Measurements from ENCODE around the gene PAX6. TPM values are rescaled to one million over a fixed set of nuclear protein-coding genes. Genes with fewer than 3 reads are reported as not detected.

The PAX6 gene
- total RNA-seq, 1 donor from 2014 or later, result 30.7 TPM

DNA sequence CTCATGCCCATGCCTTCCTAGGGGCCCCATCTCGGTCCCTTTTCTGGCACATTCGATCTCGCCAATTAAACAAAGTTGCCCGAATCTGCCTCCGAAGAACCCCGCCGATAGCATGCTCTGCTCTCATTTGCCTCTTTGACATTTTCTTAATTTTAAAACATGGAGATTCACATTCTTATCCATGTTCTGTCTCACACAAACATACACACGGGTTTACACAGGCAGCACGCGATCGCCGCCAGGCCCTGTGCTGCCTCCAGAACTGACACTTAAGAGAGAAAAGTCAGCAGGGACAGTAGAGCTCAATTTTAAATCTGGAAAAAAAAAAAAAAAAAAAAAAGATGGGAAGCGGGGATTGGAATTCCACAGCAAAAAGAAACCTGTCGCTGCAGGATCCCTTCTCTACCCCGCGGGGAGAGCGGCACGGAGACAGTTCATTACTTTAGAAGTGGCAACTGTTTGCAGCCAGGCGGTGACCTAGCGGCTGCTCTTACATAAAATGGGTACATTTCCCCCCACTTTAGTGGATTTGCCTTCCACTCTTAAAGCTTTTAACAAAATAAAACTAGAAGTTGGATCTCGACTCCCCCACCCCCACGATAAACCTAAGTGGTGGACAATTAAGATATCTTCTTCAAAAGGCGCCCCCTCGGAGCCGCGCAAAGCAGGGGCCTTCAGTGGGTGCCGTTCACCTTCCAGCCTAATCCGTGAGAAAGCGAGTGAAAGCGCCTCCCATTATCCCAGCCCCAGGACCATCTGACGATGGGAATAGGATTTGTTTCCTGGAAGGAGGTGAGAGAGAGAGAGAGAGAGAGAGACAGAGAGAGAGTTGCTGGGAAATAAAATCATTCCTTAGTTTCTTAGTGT, 13.7 kb downstream of the PAX6 start:
- H3K27me3 Mint-ChIP-seq (ENCODE audit: unreplicated experiment), result peaks cover 30% of the 10 kb centered on the region
- DNase-seq, result peak; percentile 19
- TF ChIP-seq, protein P1, sequence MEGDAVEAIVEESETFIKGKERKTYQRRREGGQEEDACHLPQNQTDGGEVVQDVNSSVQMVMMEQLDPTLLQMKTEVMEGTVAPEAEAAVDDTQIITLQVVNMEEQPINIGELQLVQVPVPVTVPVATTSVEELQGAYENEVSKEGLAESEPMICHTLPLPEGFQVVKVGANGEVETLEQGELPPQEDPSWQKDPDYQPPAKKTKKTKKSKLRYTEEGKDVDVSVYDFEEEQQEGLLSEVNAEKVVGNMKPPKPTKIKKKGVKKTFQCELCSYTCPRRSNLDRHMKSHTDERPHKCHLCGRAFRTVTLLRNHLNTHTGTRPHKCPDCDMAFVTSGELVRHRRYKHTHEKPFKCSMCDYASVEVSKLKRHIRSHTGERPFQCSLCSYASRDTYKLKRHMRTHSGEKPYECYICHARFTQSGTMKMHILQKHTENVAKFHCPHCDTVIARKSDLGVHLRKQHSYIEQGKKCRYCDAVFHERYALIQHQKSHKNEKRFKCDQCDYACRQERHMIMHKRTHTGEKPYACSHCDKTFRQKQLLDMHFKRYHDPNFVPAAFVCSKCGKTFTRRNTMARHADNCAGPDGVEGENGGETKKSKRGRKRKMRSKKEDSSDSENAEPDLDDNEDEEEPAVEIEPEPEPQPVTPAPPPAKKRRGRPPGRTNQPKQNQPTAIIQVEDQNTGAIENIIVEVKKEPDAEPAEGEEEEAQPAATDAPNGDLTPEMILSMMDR (IDR thresholded peaks at IDR 0.05; ENCODE audit: partially characterized antibody, unreplicated experiment), result no peak
- peaks cover 25% of the 10 kb centered on the region for H3K4me1 Mint-ChIP-seq (ENCODE audit: low read depth, unreplicated experiment)
- H3K36me3 Mint-ChIP-seq (ENCODE audit: unreplicated experiment), result no peaks in the 10 kb centered on the region
- H3K9me3 Mint-ChIP-seq (ENCODE audit: unreplicated experiment), result peaks cover 2% of the 10 kb centered on the region
- H3K4me3 Mint-ChIP-seq (ENCODE audit: unreplicated experiment), result peak overlapping the region; percentile 76
- H3K27ac Mint-ChIP-seq (ENCODE audit: unreplicated experiment), result peak overlapping the region; percentile 31

DNA sequence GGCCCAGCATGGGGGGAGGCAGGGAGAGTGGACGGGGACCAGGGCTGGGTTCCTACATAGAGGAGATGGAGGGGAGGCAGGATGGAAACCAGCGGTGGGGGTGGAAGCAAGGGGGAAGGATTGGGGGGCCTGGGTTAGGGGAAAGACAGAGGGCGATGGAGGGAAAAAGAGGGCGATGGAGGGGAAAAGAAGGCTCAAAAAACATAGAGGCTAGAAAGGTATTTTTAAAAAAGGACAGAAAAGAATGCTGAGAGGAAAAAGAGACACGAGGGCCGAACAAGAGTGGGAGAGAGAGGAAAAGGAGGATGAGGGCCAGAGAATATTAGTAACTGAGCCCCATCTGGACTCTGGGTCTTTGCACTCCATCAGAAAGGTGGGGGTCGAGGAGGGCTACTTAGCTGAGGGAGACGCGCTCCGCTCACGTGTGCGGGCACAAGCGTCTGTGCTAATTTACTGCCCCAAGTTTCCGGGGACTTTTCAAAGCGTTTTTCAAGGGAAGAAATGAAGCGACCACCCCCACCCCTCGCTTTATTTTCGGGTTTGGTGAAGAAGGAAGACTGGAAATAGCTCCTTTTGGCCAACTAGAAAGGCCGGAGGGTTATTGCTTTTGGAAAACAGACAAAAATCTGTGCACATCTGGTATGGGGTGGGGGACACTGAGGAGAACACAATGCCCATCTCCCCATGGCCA, 14.5 kb downstream of the PAX6 start:
- H3K27ac Mint-ChIP-seq (ENCODE audit: unreplicated experiment), result no peak overlapping the region

DNA sequence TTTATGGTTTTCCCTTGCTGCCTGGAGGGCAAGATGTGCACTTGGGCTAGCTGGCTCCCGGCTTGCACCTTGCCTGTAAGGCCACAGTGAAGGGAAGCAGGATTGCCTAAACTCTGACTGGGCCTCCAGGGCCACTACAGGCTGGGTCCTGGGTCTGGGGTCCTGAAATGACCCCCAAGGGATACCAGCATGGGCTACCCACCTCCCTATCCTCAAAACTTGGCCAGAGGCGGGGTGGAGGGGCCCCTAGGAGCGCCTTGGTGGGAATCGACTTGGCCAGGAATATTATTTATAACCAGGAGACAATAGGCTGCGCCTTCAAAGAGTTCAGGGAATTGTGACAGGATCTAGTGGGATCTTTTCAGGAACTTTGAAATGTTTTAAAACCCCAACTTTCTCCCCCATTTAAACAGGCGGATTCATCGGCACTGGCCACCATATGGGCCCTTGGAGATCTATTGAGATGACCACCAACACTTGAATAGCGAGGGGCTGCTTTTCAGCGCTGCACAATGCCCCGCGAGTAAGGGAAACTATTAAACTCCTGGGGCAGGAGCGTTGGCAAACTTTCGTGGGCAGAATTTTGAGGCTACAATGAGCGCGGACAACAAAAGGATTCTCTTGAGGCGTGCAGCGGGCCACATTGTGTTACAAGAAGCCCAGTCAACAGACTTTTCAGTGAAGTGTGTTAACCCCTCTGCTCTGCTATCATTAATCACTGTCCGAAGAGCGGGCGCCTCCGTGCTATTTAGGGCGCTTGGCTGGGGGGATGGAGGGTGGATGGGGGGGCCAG, 15.2 kb downstream of the PAX6 start:
- TF ChIP-seq, protein P1 (IDR thresholded peaks at IDR 0.05; ENCODE audit: partially characterized antibody, unreplicated experiment), result no peak
- Mint-ChIP-seq H3K36me3 (ENCODE audit: unreplicated experiment) (no peaks in the 10 kb centered on the region), H3K4me1 (ENCODE audit: low read depth, unreplicated experiment) (peaks cover 18% of the 10 kb centered on the region), H3K4me3 (ENCODE audit: unreplicated experiment) (no peak overlapping the region), H3K9me3 (ENCODE audit: unreplicated experiment) (peaks cover 2% of the 10 kb centered on the region), H3K27ac (ENCODE audit: unreplicated experiment) (no peak overlapping the region), H3K27me3 (ENCODE audit: unreplicated experiment) (peaks cover 20% of the 10 kb centered on the region)
- DNase-seq, result no peak

More for the DNA sequence above, 14.5 kb downstream of the PAX6 start:
- H3K4me1 Mint-ChIP-seq (ENCODE audit: low read depth, unreplicated experiment), result peaks cover 24% of the 10 kb centered on the region
- H3K27me3 Mint-ChIP-seq (ENCODE audit: unreplicated experiment), result peaks cover 27% of the 10 kb centered on the region
- no peaks in the 10 kb centered on the region for H3K36me3 Mint-ChIP-seq (ENCODE audit: unreplicated experiment)
- peak overlapping the region; percentile 34 for H3K4me3 Mint-ChIP-seq (ENCODE audit: unreplicated experiment)
- TF ChIP-seq, protein P1 (IDR thresholded peaks at IDR 0.05; ENCODE audit: partially characterized antibody, unreplicated experiment), result no peak
- H3K9me3 Mint-ChIP-seq (ENCODE audit: unreplicated experiment), result peaks cover 2% of the 10 kb centered on the region
- DNase-seq, result no peak

GRCh38 chr11:31794548-31794947, 16.6 kb downstream of the PAX6 start:
- TF ChIP-seq, protein P1 (IDR thresholded peaks at IDR 0.05; ENCODE audit: partially characterized antibody, unreplicated experiment), result no peak
- Mint-ChIP-seq H3K36me3 (ENCODE audit: unreplicated experiment) (no peaks in the 10 kb centered on the region), H3K27me3 (ENCODE audit: unreplicated experiment) (peaks cover 16% of the 10 kb centered on the region), H3K4me1 (ENCODE audit: low read depth, unreplicated experiment) (peaks cover 14% of the 10 kb centered on the region), H3K9me3 (ENCODE audit: unreplicated experiment) (peaks cover 2% of the 10 kb centered on the region), H3K27ac (ENCODE audit: unreplicated experiment) (no peak overlapping the region), H3K4me3 (ENCODE audit: unreplicated experiment) (no peak overlapping the region)
- no peak for DNase-seq

Measured in glutamatergic neuron (in vitro differentiated cells).